Trophoblast cell (in vitro differentiated cells and primary cell): ENCODE data around the gene TNFSF13B.
"Not testable (repeated sequence)": the region's sequence is repeated elsewhere in the genome, so short reads cannot be mapped to it uniquely, and the experiment has no call there.

Experiments
- DNase-seq, 2 donors: peaks; one replicate each; pipeline ENCODE4 v3.0.0-alpha.2; 2016
- H2AFZ ChIP-seq: 2 replicates; pipeline ENCODE4 v1.6.1; 2013; ENCODE audit warnings: low read length, moderate library complexity, mild to moderate bottlenecking; ENCODE audit not compliant: insufficient read depth, poor library complexity
- H2AK5ac ChIP-seq: 2 replicates; pipeline ENCODE4 v1.6.1; 2013; ENCODE audit warnings: mild to moderate bottlenecking, low read length
- H2BK120ac ChIP-seq: 2 replicates; pipeline ENCODE4 v1.6.1; 2013; ENCODE audit warnings: low read length, mild to moderate bottlenecking, moderate library complexity; ENCODE audit not compliant: insufficient read depth, poor library complexity
- H2BK12ac ChIP-seq: 2 replicates; pipeline ENCODE4 v1.6.1; 2013; ENCODE audit warnings: mild to moderate bottlenecking, low read length, moderate library complexity
- H2BK5ac ChIP-seq: 2 replicates; pipeline ENCODE4 v1.6.1; 2013; ENCODE audit warnings: low read length, low read depth, moderate library complexity, mild to moderate bottlenecking; ENCODE audit not compliant: poor library complexity
- H3K14ac ChIP-seq: 2 replicates; pipeline ENCODE4 v1.6.1; 2013; ENCODE audit warnings: mild to moderate bottlenecking, low read length
- H3K18ac ChIP-seq: 2 replicates; pipeline ENCODE4 v1.6.1; 2013; ENCODE audit warnings: mild to moderate bottlenecking, low read length
- H3K23ac ChIP-seq: 2 replicates; pipeline ENCODE4 v1.6.1; 2013; ENCODE audit warnings: low read length
- H3K27ac ChIP-seq: 2 replicates; pipeline ENCODE4 v1.5.1; 2013; ENCODE audit warnings: low read depth, mild to moderate bottlenecking, inconsistent platforms, low read length, moderate library complexity
- H3K27me3 ChIP-seq: 2 replicates; pipeline ENCODE4 v1.6.1; 2013; ENCODE audit warnings: inconsistent platforms, mild to moderate bottlenecking, low read length, moderate library complexity; ENCODE audit not compliant: insufficient read depth
- H3K36me3 ChIP-seq, 2 experiments: 1 replicate in 1 of 2; 2 replicates in 1 of 2; pipeline ENCODE4 v1.6.1; 2013; ENCODE audit warnings: low read length in 2 of 2, mild to moderate bottlenecking in 2 of 2, moderate library complexity in 1 of 2; ENCODE audit not compliant: insufficient read depth in 2 of 2, control insufficient read depth in 1 of 2
- H3K4ac ChIP-seq: 2 replicates; pipeline ENCODE4 v1.6.1; 2013; ENCODE audit warnings: low read depth, mild to moderate bottlenecking, low read length, moderate library complexity
- H3K4me1 ChIP-seq, 2 experiments: 1 replicate in 1 of 2; 2 replicates in 1 of 2; pipeline ENCODE4 v1.6.1; 2013; ENCODE audit warnings: low read length in 2 of 2, mild to moderate bottlenecking in 2 of 2, moderate library complexity in 1 of 2; ENCODE audit not compliant: insufficient read depth in 2 of 2, control insufficient read depth in 1 of 2
- H3K4me2 ChIP-seq: 2 replicates; pipeline ENCODE4 v1.6.1; 2013; ENCODE audit warnings: inconsistent platforms, mild to moderate bottlenecking, low read length, moderate library complexity
- H3K4me3 ChIP-seq: 2 replicates; pipeline ENCODE4 v1.5.1; 2013; ENCODE audit warnings: mild to moderate bottlenecking, low read depth, low read length, inconsistent platforms
- H3K79me1 ChIP-seq: one replicate; pipeline ENCODE4 v1.6.1; 2013; ENCODE audit warnings: low read length
- H3K79me2 ChIP-seq: 2 replicates; pipeline ENCODE4 v1.6.1; 2013; ENCODE audit warnings: low read length, mild to moderate bottlenecking; ENCODE audit not compliant: control insufficient read depth, insufficient read depth, poor library complexity
- H3K9ac ChIP-seq: 2 replicates; pipeline ENCODE4 v1.6.1; 2013; ENCODE audit warnings: mild to moderate bottlenecking, low read length
- H3K9me3 ChIP-seq: 2 replicates; pipeline ENCODE4 v1.6.1; 2013; ENCODE audit warnings: low read depth, mild to moderate bottlenecking, control low read depth, inconsistent platforms, low read length; ENCODE audit not compliant: insufficient read depth
- H4K12ac ChIP-seq: 2 replicates; pipeline ENCODE4 v1.6.1; 2013; ENCODE audit warnings: low read depth, mild to moderate bottlenecking, low read length, moderate library complexity
- H4K8ac ChIP-seq: 2 replicates; pipeline ENCODE4 v1.6.1; 2013; ENCODE audit warnings: low read depth, mild to moderate bottlenecking, low read length, moderate library complexity
- H4K91ac ChIP-seq: one replicate; pipeline ENCODE4 v1.6.1; 2013; ENCODE audit warnings: low read depth, mild to moderate bottlenecking, low read length, moderate library complexity
- WGBS: extraction: QIAGEN DNeasy Blood & Tissue Kit; methylation state at CpG from one replicate; pipeline ENCODE4 v1.1.7; 2013; ENCODE audit warnings: missing lambda C conversion rate; ENCODE audit not compliant: insufficient read length, insufficient coverage; ENCODE audit errors: extremely low coverage; 5-methylcytosine and 5-hydroxymethylcytosine counted together

TNFSF13B gene

GRCh38 chr13:108306860-108307259 is 37.3 kb downstream of the TNFSF13B start:
- H3K79me1 ChIP-seq: no peaks in the 10 kb centered on the region
- H3K4ac ChIP-seq: no peak overlapping the region
- H4K91ac ChIP-seq: no peak overlapping the region
- H2AFZ ChIP-seq: no peak overlapping the region
- H3K36me3 ChIP-seq: no peaks in the 10 kb centered on the region
- H2AK5ac ChIP-seq: no peak overlapping the region
- H3K27me3 ChIP-seq: no peaks in the 10 kb centered on the region
- no peak overlapping the region for H3K27ac ChIP-seq
- H3K14ac ChIP-seq: no peak overlapping the region
- H2BK120ac ChIP-seq: no peak overlapping the region
- H3K79me2 ChIP-seq: no peaks in the 10 kb centered on the region
- no peak overlapping the region for H4K8ac ChIP-seq
- H3K4me2 ChIP-seq: no peak overlapping the region
- no peak for DNase-seq
- peaks cover 0 to 6% of the 10 kb centered on the region in 2 experiments for H3K4me1 ChIP-seq
- H3K9ac ChIP-seq: no peak overlapping the region
- H3K9me3 ChIP-seq: no peaks in the 10 kb centered on the region
- H3K4me3 ChIP-seq: no peak overlapping the region
- H4K12ac ChIP-seq: no peak overlapping the region
- H3K23ac ChIP-seq: no peak overlapping the region
- no peak overlapping the region for H3K18ac ChIP-seq
- no peak overlapping the region for H2BK12ac ChIP-seq
- no peak overlapping the region for H2BK5ac ChIP-seq

- H3K4ac ChIP-seq, H3K79me2 ChIP-seq, H2BK5ac ChIP-seq, H3K27me3 ChIP-seq, H2BK120ac ChIP-seq, H4K91ac ChIP-seq, DNase-seq, H3K18ac ChIP-seq, H4K12ac ChIP-seq, H3K4me2 ChIP-seq, H3K79me1 ChIP-seq, H3K9me3 ChIP-seq, H2AFZ ChIP-seq, H4K8ac ChIP-seq, H3K14ac ChIP-seq, H3K23ac ChIP-seq, H3K27ac ChIP-seq, H2AK5ac ChIP-seq, H2BK12ac ChIP-seq, H3K36me3 ChIP-seq, H3K9ac ChIP-seq, H3K4me1 ChIP-seq, H3K4me3 ChIP-seq: not testable (repeated sequence)
- WGBS: no CpG with 5 or more reads among the region's 4 CpGs
Observed at GRCh38 chr13:108311596-108311995, 42.1 kb downstream of the TNFSF13B start.

- no peak overlapping the region for H3K4me3 ChIP-seq
- no peaks in the 10 kb centered on the region for H3K79me1 ChIP-seq
- no peaks in the 10 kb centered on the region for H3K9me3 ChIP-seq
- no peak overlapping the region for H3K27ac ChIP-seq
- no peak overlapping the region for H3K14ac ChIP-seq
- no peak overlapping the region for H2AK5ac ChIP-seq
- no peak overlapping the region for H3K18ac ChIP-seq
- H2BK12ac ChIP-seq: no peak overlapping the region
- no peak overlapping the region for H3K4me2 ChIP-seq
- no peaks in the 10 kb centered on the region for H3K36me3 ChIP-seq
- no peak overlapping the region for H4K8ac ChIP-seq
- no peak overlapping the region for H4K91ac ChIP-seq
- no peaks in the 10 kb centered on the region for H3K27me3 ChIP-seq
- no peak overlapping the region for H2BK120ac ChIP-seq
- H3K9ac ChIP-seq: no peak overlapping the region
- no peak overlapping the region for H2AFZ ChIP-seq
- H3K23ac ChIP-seq: no peak overlapping the region
- H3K79me2 ChIP-seq: no peaks in the 10 kb centered on the region
- no peak overlapping the region for H3K4ac ChIP-seq
- WGBS: no CpG with 5 or more reads among the region's 3 CpGs
- H4K12ac ChIP-seq: no peak overlapping the region
- no peak for DNase-seq
- H3K4me1 ChIP-seq: peaks cover 0 to 2% of the 10 kb centered on the region in 2 experiments
- H2BK5ac ChIP-seq: no peak overlapping the region
Observed at GRCh38 chr13:108313382-108313781, 43.9 kb downstream of the TNFSF13B start.

- no peak overlapping the region for H2BK120ac ChIP-seq
- peak; percentile 23 to 39 for DNase-seq
- H3K27ac ChIP-seq: no peak overlapping the region
- no peaks in the 10 kb centered on the region for H3K79me2 ChIP-seq
- no peaks in the 10 kb centered on the region for H3K79me1 ChIP-seq
- no peak overlapping the region for H3K4me3 ChIP-seq
- no peak overlapping the region for H4K8ac ChIP-seq
- H3K14ac ChIP-seq: no peak overlapping the region
- H2AFZ ChIP-seq: no peak overlapping the region
- no peak overlapping the region for H3K18ac ChIP-seq
- H3K27me3 ChIP-seq: no peaks in the 10 kb centered on the region
- peaks cover 0 to 2% of the 10 kb centered on the region in 2 experiments for H3K4me1 ChIP-seq
- H4K12ac ChIP-seq: no peak overlapping the region
- WGBS: no CpG with 5 or more reads among the region's 5 CpGs
- no peaks in the 10 kb centered on the region for H3K36me3 ChIP-seq
- no peak overlapping the region for H3K4me2 ChIP-seq
- no peak overlapping the region for H2BK12ac ChIP-seq
- no peak overlapping the region for H4K91ac ChIP-seq
- H2BK5ac ChIP-seq: no peak overlapping the region
- no peak overlapping the region for H3K4ac ChIP-seq
- no peak overlapping the region for H2AK5ac ChIP-seq
- no peak overlapping the region for H3K23ac ChIP-seq
- no peaks in the 10 kb centered on the region for H3K9me3 ChIP-seq
- H3K9ac ChIP-seq: no peak overlapping the region
Observed at GRCh38 chr13:108315273-108315672, 45.8 kb downstream of the TNFSF13B start.
